Measurements from ENCODE around the gene TOGARAM2. TPM values are rescaled to one million over a fixed set of nuclear protein-coding genes. Genes with fewer than 3 reads are reported as not detected.

Gene TOGARAM2
- total RNA-seq, 2 experiments from 2014 or later: 2.7 to 3.3 TPM

DNA sequence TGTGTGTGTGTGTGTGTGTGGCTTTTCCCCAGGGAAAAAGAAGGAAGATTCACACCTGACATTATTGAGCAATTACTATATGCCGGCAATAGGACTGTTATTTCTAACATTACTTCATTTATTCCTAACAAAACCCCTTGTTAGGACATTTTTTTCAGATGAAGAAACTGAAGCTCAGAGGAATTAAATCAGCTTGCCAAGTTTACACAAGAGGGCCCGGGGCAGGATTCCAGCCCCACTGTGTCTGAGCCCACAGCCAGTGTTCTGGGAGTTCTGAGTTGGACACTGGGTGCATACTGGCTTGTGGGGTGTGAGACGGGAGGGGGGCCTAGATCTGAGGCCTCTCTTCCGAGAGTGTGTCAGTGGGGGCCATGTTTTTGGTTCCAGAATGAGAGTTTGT lies 9.9 kb downstream of the TOGARAM2 start:
- ChIA-PET POLR2A (no interaction called here), CTCF (no interaction called here)
- H3K4me1 Mint-ChIP-seq: no peaks in the 10 kb centered on the region
- no peaks in the 10 kb centered on the region for H3K9me3 Mint-ChIP-seq (ENCODE audit: low read depth)
- H3K27me3 Mint-ChIP-seq: no peaks in the 10 kb centered on the region
- H3K36me3 Mint-ChIP-seq (ENCODE audit: low read depth): no peaks in the 10 kb centered on the region
- intact Hi-C loops (cut with DNase I, micrococcal nuclease): no loop called here
- H3K27ac Mint-ChIP-seq: no peak overlapping the region
- H3K4me3 Mint-ChIP-seq: no peak overlapping the region
- no peak for DNase-seq
- ATAC-seq: no peak

DNA sequence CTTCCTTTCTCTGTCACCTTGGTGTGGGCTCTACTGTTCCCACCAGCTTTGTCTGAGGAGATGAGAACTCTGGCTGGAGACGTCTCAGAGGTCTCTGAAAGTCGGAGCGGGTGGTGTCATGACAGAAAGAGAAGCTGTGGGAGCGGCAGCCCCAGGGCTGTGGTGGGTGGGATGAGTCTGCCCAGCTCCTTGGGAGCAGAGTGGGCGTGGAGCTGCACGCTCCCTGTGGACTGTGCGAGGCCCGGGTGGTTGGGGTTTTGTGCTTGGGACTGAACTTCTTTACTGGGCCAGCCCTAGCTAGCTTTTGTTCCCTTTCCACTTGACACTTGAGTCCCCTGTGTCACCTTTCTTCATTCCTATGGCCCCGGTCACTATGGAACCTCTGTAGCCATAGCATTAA lies 10.4 kb downstream of the TOGARAM2 start:
- no peaks in the 10 kb centered on the region for H3K36me3 Mint-ChIP-seq (ENCODE audit: low read depth)
- no peaks in the 10 kb centered on the region for H3K9me3 Mint-ChIP-seq (ENCODE audit: low read depth)
- ATAC-seq (no peak), DNase-seq (no peak)
- no peaks in the 10 kb centered on the region for H3K4me1 Mint-ChIP-seq
- H3K27ac Mint-ChIP-seq: no peak overlapping the region
- no peaks in the 10 kb centered on the region for H3K27me3 Mint-ChIP-seq
- intact Hi-C loops (cut with DNase I, micrococcal nuclease): no loop called here
- POLR2A ChIA-PET: no interaction called here
- CTCF ChIA-PET: no interaction called here
- H3K4me3 Mint-ChIP-seq: no peak overlapping the region

DNA sequence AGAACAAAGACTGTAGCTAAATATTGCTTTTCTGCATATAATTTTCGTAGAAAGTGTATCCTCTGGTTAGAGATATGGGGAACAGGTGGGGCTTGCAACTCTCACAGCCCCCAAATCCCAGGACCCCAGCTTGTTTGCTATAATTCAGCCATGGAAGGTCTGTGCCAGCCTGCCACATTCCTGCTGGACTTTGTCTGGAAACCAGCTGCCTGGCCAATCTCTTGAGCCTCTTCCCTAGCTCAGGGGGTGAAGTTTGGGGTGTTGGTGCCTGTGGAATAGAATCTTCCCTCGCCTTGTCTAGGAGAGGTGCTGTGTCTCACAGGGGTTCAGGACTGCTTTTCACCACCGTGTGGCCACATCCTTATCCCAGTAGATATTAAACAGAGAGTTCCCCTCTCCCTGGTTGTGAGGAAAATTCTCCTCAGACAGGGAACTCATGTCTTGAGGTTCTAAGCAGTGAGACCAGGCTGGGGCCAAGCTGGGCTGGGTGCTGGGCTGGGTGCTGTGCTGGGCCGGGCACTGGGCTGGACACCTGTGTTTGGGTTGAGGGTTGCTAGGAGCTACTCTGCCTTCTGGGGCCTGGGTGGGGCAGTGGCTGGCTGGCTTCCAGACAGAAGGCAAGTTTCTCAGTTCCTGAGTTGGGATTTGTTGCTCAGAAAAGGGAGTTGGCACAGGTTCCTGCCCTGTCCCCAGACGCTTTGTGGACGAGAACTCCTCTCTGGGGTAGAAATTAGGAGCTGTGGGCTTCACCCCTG lies 12.3 kb downstream of the TOGARAM2 start:
- H3K36me3 Mint-ChIP-seq (ENCODE audit: low read depth): no peaks in the 10 kb centered on the region
- ChIA-PET CTCF (interaction anchor here (0.6 to 1.0 kb wide), 3 partner anchors 19 to 1718 kb away, joined by 3 to 7 read pairs (median 3); no protein-coding TSS in a partner anchor), POLR2A (no interaction called here)
- H3K9me3 Mint-ChIP-seq (ENCODE audit: low read depth): no peaks in the 10 kb centered on the region
- no peak overlapping the region for H3K4me3 Mint-ChIP-seq
- ATAC-seq: no peak
- H3K27ac Mint-ChIP-seq: no peak overlapping the region
- intact Hi-C loops (cut with DNase I, micrococcal nuclease): no loop called here
- no peak for DNase-seq
- no peaks in the 10 kb centered on the region for H3K4me1 Mint-ChIP-seq
- H3K27me3 Mint-ChIP-seq: no peaks in the 10 kb centered on the region

DNA sequence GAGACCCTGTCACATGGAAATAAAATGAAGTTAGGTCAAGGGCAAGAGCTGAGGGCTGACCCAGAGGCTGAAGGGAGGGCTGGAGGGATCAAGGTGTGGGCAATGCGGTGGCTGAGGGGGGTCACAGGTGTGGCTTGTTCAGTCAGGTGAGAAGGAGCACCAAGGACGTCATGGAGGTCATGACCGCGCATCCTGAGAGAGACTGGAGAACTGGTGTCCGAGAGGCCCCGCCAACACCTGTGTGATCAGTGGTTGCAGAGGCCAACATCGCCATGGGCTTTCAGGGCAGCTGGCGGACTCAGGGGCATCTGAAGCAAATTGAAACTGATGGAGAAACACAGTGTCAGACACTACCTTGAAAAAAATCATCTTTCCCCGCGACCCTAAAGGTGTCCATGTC lies 13.0 kb downstream of the TOGARAM2 start:
- no peak overlapping the region for H3K27ac Mint-ChIP-seq
- no peaks in the 10 kb centered on the region for H3K27me3 Mint-ChIP-seq
- no peaks in the 10 kb centered on the region for H3K36me3 Mint-ChIP-seq (ENCODE audit: low read depth)
- no peaks in the 10 kb centered on the region for H3K9me3 Mint-ChIP-seq (ENCODE audit: low read depth)
- ATAC-seq (no peak), DNase-seq (no peak)
- H3K4me1 Mint-ChIP-seq: no peaks in the 10 kb centered on the region
- CTCF ChIA-PET: interaction anchor here (0.7 to 1.0 kb wide), 2 partner anchors 18 to 248 kb away, joined by 3 to 7 read pairs; no protein-coding TSS in a partner anchor
- no peak overlapping the region for H3K4me3 Mint-ChIP-seq
- intact Hi-C loops (cut with DNase I, micrococcal nuclease): no loop called here
- POLR2A ChIA-PET: no interaction called here

DNA sequence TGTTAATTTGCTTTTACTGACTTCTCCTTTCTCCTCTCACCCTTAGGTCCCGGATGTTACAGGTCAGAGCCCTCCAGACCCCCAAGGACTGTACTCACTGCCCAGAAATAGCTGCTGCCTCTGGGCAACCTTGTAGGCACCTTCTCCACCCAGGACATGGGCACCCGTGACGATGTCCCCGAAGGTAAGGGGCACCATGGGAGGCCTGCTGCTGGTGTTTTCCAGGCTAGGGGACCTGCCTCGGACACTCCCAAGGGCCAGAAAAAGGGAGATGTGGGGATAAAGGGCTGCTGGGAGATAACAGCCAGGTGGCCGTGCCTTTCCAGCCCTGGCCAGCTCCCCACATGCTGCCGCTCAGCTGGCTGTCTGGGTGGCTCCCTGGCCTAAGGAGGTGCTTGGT lies 13.6 kb downstream of the TOGARAM2 start:
- DNase-seq: no peak
- intact Hi-C loops (cut with DNase I, micrococcal nuclease): no loop called here
- Mint-ChIP-seq H3K9me3 (ENCODE audit: low read depth) (no peaks in the 10 kb centered on the region), H3K4me3 (no peak overlapping the region), H3K4me1 (peaks cover 1% of the 10 kb centered on the region), H3K36me3 (ENCODE audit: low read depth) (no peaks in the 10 kb centered on the region), H3K27ac (no peak overlapping the region), H3K27me3 (no peaks in the 10 kb centered on the region)
- CTCF ChIA-PET: no interaction called here
- POLR2A ChIA-PET: no interaction called here
- ATAC-seq: no peak

DNA sequence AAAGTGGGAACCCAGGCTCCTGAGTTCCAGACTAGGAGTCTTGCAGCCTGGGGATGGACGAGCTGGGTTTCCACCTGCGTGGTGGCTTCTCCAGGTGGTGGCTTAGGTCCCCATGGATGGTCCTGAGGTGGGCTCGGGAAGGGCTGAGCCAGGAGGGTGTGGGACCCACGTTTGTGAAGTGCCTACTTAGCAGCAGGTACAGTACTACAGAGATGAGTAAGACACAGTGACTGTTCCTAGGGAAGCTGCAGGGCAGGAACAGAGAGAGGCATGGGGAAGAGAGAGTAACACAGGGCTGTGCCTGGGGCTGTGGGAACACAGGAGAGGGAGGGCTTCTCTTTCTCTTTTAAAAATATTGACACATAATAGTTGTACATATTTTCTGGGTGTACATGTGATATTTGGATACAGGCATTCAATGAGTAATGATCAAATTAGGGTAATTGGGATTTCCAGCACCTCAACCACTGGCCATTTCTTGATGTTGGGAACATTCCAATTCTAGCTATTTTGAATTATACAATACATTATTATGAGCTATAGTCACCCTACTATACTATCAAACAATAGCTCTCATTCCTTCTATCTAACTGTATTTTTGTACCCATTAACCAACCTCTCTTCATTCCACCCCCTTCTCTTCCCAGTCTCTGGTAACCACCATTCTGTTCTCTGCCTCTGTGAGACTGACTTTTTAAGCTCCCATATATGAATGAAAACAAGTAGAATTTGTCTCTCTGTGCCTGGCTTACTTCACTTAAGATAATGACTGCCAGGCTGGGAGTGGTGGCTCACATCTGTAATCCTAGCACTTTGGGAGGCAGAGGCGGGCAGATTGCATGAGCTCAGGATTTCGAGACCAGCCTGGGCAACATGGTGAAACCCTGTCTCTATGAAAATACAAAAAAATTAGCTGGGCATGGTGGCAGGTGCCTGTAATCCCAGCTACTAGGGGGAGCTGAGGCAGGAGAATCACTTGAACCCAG lies 15.0 kb downstream of the TOGARAM2 start:
- Mint-ChIP-seq H3K4me1 (peaks cover 14% of the 10 kb centered on the region), H3K27me3 (no peaks in the 10 kb centered on the region), H3K36me3 (ENCODE audit: low read depth) (no peaks in the 10 kb centered on the region), H3K27ac (no peak overlapping the region), H3K9me3 (ENCODE audit: low read depth) (no peaks in the 10 kb centered on the region), H3K4me3 (no peak overlapping the region)
- DNase-seq (no peak), ATAC-seq (no peak)
- ChIA-PET POLR2A (no interaction called here), CTCF (interaction anchor here (0.6 to 1.4 kb wide), 6 partner anchors 12 to 1183 kb away, joined by 3 to 4 read pairs (median 3); no protein-coding TSS in a partner anchor)
- intact Hi-C loops (cut with DNase I, micrococcal nuclease): no loop called here

DNA sequence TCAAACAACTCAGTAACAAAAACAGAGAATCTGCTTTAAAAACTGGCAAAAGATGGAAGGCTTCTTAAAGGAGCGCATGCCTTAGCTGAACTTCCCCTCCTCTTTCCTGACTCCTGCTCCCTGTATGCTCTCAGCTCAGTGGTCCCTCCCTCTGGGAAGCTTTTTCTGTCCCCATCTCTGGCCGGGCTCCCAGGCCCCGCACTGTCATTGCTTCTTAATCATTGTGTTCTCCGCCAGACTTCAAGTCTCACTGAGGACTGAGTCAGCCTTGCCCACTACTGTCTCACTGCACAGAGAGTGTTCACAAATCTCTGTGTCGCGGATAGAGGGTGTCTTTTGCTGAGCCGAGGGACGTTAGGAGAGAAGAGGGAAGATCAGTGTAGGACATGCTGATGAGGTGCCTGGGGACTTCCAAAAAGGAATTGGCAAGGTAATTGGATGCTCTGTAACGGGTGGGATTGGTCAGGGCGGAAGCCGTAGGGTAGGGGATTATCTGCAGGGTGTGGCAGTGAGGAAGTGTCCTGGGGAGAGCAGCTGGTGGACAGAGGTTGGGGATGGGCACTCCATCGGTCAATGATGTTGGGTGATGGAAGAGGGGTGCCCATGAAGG lies 16.2 kb downstream of the TOGARAM2 start:
- CTCF ChIA-PET: interaction anchor here (0.8 to 1.4 kb wide), 2 partner anchors 13 to 60 kb away, joined by 3 to 4 read pairs; no protein-coding TSS in a partner anchor
- ATAC-seq: no peak
- no peaks in the 10 kb centered on the region for H3K36me3 Mint-ChIP-seq (ENCODE audit: low read depth)
- POLR2A ChIA-PET: interaction anchor here (0.8 kb wide), 1 partner anchor 120 kb away, joined by 3 read pairs; no protein-coding TSS in a partner anchor
- intact Hi-C loops (cut with DNase I, micrococcal nuclease): no loop called here
- peaks cover 25% of the 10 kb centered on the region for H3K4me1 Mint-ChIP-seq
- H3K27me3 Mint-ChIP-seq: no peaks in the 10 kb centered on the region
- no peak overlapping the region for H3K27ac Mint-ChIP-seq
- H3K4me3 Mint-ChIP-seq: no peak overlapping the region
- H3K9me3 Mint-ChIP-seq (ENCODE audit: low read depth): no peaks in the 10 kb centered on the region
- DNase-seq: no peak

DNA sequence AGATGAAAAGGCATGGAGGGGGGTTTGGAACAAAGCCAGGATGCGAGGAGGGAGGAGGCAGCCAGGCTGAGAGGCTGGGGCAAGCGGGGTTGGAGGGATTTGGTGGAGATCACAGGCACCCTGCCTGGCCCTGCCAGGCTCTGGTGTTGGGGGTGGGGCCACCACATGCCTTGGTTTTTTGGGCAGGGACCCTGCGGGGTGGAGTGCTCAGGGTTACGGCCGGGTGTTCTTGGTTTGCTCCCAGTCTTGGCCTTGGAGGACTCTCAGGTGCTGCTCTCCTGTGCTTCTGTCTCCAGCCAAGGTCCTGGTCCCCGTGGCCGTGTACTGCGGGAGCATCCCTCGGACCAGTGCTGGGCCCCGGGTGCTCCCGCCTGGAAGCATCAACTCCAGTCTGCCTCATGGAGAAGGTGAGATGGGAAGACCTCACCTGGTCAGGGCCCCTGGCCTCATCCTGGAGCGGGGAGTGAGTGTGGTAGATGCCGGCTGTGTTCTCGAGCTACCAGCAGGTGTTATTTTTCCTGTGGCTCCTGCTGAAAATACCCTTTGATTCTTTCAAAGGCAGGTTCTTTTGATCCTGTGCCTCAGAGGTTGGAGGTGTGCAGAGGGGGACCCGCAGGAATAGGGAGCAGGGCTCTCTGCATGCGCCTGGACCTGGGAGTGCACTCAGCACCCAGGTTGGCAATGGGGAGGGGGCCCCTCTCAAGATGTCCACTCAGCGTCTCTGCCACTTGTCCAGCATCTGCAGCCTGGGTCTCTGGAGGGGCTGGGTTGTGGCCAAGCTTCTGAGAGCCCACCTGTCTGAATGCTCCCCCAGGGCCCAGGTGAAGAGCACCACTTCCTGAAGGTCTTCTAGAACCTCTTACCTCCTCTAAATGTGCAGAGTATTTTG lies 17.0 kb downstream of the TOGARAM2 start:
- no peaks in the 10 kb centered on the region for H3K9me3 Mint-ChIP-seq (ENCODE audit: low read depth)
- intact Hi-C loops (cut with DNase I, micrococcal nuclease): no loop called here
- H3K36me3 Mint-ChIP-seq (ENCODE audit: low read depth): no peaks in the 10 kb centered on the region
- ATAC-seq (no peak), DNase-seq (no peak)
- ChIA-PET CTCF (no interaction called here), POLR2A (no interaction called here)
- no peaks in the 10 kb centered on the region for H3K27me3 Mint-ChIP-seq
- H3K4me3 Mint-ChIP-seq: no peak overlapping the region
- H3K27ac Mint-ChIP-seq: no peak overlapping the region
- peaks cover 26% of the 10 kb centered on the region for H3K4me1 Mint-ChIP-seq

DNA sequence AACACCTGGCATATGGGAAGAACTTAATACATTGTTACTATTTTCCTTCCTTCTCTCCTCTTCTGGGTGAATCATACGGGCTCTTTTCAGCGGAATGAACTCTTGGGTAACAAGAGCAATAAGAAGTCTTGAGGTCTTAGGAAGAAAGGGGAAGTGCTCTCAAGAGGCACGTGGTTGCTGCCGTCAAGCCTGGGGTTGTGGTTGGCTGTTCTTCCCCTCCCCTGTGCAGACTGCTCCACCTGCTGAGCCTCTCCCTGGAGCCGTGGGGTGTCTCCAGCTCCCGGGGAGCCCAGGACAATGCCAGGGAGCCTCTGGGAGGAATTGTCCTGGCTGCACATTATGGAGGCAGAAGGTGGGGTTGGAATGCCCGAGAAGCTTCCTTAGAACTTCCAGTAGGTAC lies 19.4 kb downstream of the TOGARAM2 start:
- DNase-seq (peak; percentile 58), ATAC-seq (peak; percentile 75)
- Mint-ChIP-seq H3K9me3 (ENCODE audit: low read depth) (no peaks in the 10 kb centered on the region), H3K27ac (peak overlapping the region; percentile 14), H3K27me3 (no peaks in the 10 kb centered on the region), H3K36me3 (ENCODE audit: low read depth) (no peaks in the 10 kb centered on the region), H3K4me3 (no peak overlapping the region), H3K4me1 (peaks cover 26% of the 10 kb centered on the region)
- ChIA-PET POLR2A (interaction anchor here (0.6 kb wide), 1 partner anchor 42 kb away, joined by 3 read pairs; no protein-coding TSS in a partner anchor), CTCF (interaction anchor here (0.7 to 1.3 kb wide), 4 partner anchors 10 to 129 kb away, joined by 3 to 4 read pairs (median 4); no protein-coding TSS in a partner anchor)
- intact Hi-C loops (cut with DNase I, micrococcal nuclease): no loop called here

DNA sequence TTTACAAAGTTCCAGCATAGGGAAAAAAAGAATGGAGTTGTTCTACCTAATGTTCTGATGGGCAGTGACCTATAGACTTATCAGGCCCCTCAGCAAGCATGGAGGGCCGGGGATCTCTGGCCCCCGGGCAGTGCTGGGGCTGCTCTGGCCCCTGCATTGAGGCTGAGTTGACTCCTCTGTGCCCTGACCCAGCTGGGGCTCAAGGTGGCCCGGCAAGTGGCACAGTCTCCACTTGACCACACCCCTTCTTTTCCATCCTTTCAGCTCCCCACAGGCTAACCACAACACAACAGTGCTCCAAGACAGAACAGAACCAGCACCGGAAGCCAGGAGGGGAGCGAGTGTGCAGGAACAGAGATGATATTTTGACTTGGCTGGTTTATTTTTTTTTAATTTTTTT lies 19.9 kb downstream of the TOGARAM2 start:
- peak; percentile 20 for ATAC-seq
- Mint-ChIP-seq H3K4me3 (no peak overlapping the region), H3K36me3 (ENCODE audit: low read depth) (no peaks in the 10 kb centered on the region), H3K27ac (no peak overlapping the region), H3K27me3 (no peaks in the 10 kb centered on the region), H3K4me1 (peaks cover 26% of the 10 kb centered on the region), H3K9me3 (ENCODE audit: low read depth) (no peaks in the 10 kb centered on the region)
- DNase-seq: no peak
- CTCF ChIA-PET: interaction anchor here (0.7 to 1.7 kb wide), 5 partner anchors 10 to 129 kb away, joined by 3 to 6 read pairs (median 4); no protein-coding TSS in a partner anchor
- POLR2A ChIA-PET: interaction anchor here (0.6 kb wide), 1 partner anchor 41 kb away, joined by 3 read pairs; no protein-coding TSS in a partner anchor
- intact Hi-C loops (cut with DNase I, micrococcal nuclease): no loop called here

All from activated CD4-positive, alpha-beta T cell treated with anti-CD3 and anti-CD28 coated beads for 36 hours (primary cell).